ENCODE results near the gene NTN5. TPM values are rescaled to one million over a fixed set of nuclear protein-coding genes. Genes with fewer than 3 reads are reported as not detected.

The NTN5 gene
- total RNA-seq, 1 donor from 2014 or later: 0.75 TPM

DNA sequence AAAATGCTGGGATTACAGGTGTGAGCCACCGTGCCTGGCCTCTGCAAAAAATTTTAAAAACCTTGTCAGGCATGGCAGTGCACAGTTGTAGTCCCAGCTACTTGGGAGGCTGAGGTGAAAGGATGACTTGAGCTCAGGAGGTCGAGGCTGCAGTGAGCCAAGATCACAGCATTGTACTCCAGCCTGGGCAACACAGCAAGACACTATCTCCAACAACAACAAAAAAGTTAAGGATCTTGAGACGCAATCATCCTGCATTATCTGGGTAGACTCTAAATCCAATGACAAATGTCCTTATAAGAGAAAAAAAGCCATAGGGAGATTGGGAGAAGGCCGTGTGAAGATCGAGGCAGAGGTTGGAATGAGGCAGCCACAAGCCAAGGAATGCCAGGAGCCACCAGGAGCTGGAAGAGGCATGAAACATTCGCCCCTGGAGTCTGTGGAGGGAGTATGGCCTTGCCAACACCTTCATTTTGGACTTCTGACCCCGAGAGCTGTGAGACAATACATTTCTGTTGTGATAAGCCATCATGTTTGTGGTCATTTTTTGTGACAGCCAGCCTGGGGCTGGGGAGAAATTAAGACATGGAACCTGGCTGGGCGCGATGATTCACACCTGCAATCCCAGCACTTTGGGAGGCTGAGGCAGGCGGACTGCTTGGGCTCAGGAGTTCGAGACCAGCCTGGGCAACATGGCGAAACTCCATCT lies 21.7 kb downstream of the NTN5 start:
- Mint-ChIP-seq H3K27me3 (ENCODE audit: low read depth) (no peaks in the 10 kb centered on the region), H3K9me3 (no peaks in the 10 kb centered on the region), H3K36me3 (ENCODE audit: low read depth) (no peaks in the 10 kb centered on the region), H3K4me3 (no peak overlapping the region), H3K27ac (ENCODE audit: unreplicated experiment) (no peak overlapping the region), H3K4me1 (peaks cover 9% of the 10 kb centered on the region)
- DNase-seq (ENCODE audit: low read depth, low spot score): no peak
- TF ChIP-seq, protein P1, sequence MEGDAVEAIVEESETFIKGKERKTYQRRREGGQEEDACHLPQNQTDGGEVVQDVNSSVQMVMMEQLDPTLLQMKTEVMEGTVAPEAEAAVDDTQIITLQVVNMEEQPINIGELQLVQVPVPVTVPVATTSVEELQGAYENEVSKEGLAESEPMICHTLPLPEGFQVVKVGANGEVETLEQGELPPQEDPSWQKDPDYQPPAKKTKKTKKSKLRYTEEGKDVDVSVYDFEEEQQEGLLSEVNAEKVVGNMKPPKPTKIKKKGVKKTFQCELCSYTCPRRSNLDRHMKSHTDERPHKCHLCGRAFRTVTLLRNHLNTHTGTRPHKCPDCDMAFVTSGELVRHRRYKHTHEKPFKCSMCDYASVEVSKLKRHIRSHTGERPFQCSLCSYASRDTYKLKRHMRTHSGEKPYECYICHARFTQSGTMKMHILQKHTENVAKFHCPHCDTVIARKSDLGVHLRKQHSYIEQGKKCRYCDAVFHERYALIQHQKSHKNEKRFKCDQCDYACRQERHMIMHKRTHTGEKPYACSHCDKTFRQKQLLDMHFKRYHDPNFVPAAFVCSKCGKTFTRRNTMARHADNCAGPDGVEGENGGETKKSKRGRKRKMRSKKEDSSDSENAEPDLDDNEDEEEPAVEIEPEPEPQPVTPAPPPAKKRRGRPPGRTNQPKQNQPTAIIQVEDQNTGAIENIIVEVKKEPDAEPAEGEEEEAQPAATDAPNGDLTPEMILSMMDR (conservative IDR thresholded peaks at IDR 0.05): no peak

DNA sequence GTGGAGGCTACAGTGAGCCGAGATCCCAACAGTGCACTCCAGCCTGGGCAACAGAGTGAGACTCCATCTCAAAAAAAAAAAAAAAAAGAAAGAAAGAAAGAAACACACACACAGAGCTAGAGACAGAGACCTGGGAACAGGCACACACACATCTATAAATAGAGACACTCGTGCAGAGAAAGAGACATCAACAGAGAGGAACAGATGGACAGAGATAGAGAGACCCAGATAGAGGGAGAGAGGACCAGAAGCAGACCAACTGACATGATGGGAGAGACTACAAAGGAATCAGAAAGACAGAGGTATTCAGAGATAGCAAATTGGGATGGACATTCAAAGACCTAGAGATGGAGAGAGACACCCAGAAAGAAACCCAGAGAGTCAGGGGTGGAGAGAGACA lies 24.7 kb downstream of the NTN5 start:
- DNase-seq (ENCODE audit: low read depth, low spot score): no peak
- no peaks in the 10 kb centered on the region for H3K9me3 Mint-ChIP-seq
- no peaks in the 10 kb centered on the region for H3K36me3 Mint-ChIP-seq (ENCODE audit: low read depth)
- peaks cover 24% of the 10 kb centered on the region for H3K4me1 Mint-ChIP-seq
- H3K27me3 Mint-ChIP-seq (ENCODE audit: low read depth): peaks cover 6% of the 10 kb centered on the region
- TF ChIP-seq, protein P1 (conservative IDR thresholded peaks at IDR 0.05): no peak
- no peak overlapping the region for H3K4me3 Mint-ChIP-seq
- no peak overlapping the region for H3K27ac Mint-ChIP-seq (ENCODE audit: unreplicated experiment)

DNA sequence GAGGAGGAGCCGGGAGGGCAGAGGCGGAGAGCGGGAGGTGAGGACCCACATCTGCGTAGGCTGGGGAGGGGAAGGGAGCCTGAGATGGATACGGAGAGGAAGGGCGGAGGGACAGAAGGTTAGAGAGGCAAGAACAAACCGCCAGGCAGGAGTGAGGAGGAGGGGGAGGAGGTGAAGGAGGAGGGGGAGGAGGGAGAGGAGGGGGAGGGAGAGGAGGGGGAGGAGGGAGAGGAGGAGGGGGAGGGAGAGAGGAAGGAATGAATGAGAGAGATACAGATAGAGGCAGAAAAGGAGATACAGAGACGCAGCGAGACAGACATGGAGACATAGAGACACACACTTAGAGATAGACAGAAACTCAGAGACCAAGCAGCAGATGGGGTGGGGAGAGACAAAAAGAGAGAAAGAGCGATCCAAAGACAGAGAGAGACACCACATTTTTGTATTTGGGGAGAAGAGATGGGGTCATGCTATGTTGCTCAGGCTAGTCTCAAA lies 26.0 kb downstream of the NTN5 start:
- peaks cover 10% of the 10 kb centered on the region for H3K27me3 Mint-ChIP-seq (ENCODE audit: low read depth)
- peak overlapping the region; percentile 59 for H3K4me3 Mint-ChIP-seq
- TF ChIP-seq, protein P1 (conservative IDR thresholded peaks at IDR 0.05): no peak
- no peak for DNase-seq (ENCODE audit: low read depth, low spot score)
- H3K9me3 Mint-ChIP-seq: no peaks in the 10 kb centered on the region
- peaks cover 24% of the 10 kb centered on the region for H3K4me1 Mint-ChIP-seq
- H3K36me3 Mint-ChIP-seq (ENCODE audit: low read depth): no peaks in the 10 kb centered on the region
- no peak overlapping the region for H3K27ac Mint-ChIP-seq (ENCODE audit: unreplicated experiment)

DNA sequence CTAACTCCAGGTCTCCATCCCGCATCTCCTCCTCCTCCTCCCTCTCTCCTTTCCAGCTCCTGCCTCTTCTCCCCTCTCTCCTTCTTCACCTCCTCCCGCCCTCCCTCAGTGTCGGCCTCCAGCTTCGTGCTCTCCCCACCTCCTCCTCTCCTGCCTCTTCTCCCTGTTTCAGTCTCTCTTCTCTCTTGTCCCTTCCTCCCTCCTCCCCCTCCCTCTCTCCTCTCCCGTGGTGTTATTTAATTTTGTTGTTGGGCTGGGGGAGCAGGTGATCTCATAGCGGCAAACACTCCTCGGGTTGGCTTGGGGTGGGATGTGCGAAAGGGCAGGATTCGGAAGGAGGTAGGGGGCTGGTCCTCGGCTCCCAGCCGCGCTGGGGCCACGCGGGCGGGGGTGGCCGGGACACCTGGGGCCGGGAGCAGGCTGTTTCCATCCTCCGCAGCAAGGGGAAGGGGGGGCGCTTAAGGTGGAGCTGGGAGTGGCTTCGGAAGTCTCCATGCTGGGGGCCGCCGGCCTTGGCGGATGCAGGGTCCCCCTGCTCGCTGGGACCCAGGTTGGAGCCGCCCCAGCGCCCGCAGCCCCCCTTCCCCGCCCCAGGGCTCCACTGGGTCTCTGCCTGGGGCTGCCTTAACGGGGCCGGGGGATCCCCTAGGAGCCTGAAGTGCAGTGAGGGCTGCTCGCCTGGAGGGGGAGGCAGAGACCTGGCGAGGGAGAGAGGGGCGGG lies 26.7 kb downstream of the NTN5 start, which contains the start of gene CA11:
Gene CA11, minus strand, starts transcription at position 187 of the 721 bp plus-strand sequence. CDS start 555 bp downstream, outside the sequence.
- peak within 1 kb of the TSS; percentile 81 for H3K4me3 Mint-ChIP-seq

DNA sequence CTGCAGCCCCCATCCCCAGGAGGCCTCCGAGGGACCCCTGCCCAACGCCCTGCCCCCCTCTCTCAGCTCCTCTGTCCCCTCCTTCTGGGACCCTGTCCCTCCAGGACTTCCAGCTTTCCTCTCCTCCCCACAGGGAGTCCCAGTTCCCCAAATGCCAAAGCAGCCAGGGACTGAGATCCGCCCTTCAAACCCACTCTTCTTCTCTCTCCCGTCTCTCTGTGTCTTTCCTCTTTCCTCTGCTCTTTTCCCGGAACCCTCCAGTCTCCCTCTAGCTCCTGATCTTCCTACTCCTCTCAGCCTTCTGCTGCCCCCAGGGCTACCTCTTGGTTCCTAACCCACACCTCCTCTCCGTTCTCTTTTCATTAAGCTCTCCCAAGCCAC lies 27.2 kb downstream of the NTN5 start:
- H3K36me3 Mint-ChIP-seq (ENCODE audit: low read depth): no peaks in the 10 kb centered on the region

More for the DNA sequence above, 26.7 kb downstream of the NTN5 start, which contains the start of gene CA11:
- Mint-ChIP-seq H3K36me3 (ENCODE audit: low read depth) (no peaks in the 10 kb centered on the region), H3K4me1 (peaks cover 24% of the 10 kb centered on the region), H3K9me3 (no peaks in the 10 kb centered on the region), H3K27me3 (ENCODE audit: low read depth) (peaks cover 14% of the 10 kb centered on the region), H3K27ac (ENCODE audit: unreplicated experiment) (peak within 1 kb of the TSS; percentile 43)
- DNase-seq (ENCODE audit: low read depth, low spot score): peak; percentile 92
- TF ChIP-seq, protein P1 (conservative IDR thresholded peaks at IDR 0.05): peak; percentile 85

More for the DNA sequence above, 27.2 kb downstream of the NTN5 start:
- Mint-ChIP-seq H3K27me3 (ENCODE audit: low read depth) (peaks cover 17% of the 10 kb centered on the region), H3K4me1 (peaks cover 24% of the 10 kb centered on the region), H3K27ac (ENCODE audit: unreplicated experiment) (peak overlapping the region; percentile 19), H3K4me3 (peak overlapping the region; percentile 81), H3K9me3 (no peaks in the 10 kb centered on the region)
- TF ChIP-seq, protein P1 (conservative IDR thresholded peaks at IDR 0.05): no peak
- DNase-seq (ENCODE audit: low read depth, low spot score): no peak

Measured in neural crest cell (in vitro differentiated cells).